ENCODE results near the gene MYH15. TPM values are rescaled to one million over a fixed set of nuclear protein-coding genes. Genes with fewer than 3 reads are reported as not detected.
A peak's percentile ranks its signal among the peaks of the same experiment; 100 is the strongest.

MYH15 gene
- total RNA-seq, 2 experiments from 2014 or later = 0.46 to 0.57 TPM

GRCh38 chr3:108438542-108438941 lies 71.9 kb downstream of the MYH15 start:
- Histone ChIP-seq H3K27ac (ENCODE audit: low read depth, low read length, poor library complexity, severe bottlenecking) (no peak overlapping the region), H3K4me3 (ENCODE audit: low read depth, low read length, poor library complexity, severe bottlenecking) (no peak overlapping the region), H3K9me2 (ENCODE audit: insufficient read depth, low read length) (no peaks in the 10 kb centered on the region), H3K4me2 (ENCODE audit: low read length) (no peak overlapping the region), H3K36me3 (ENCODE audit: insufficient read depth, low read length) (no peaks in the 10 kb centered on the region), H3K9me3 (ENCODE audit: low read length) (no peaks in the 10 kb centered on the region), H3K4me1 (ENCODE audit: insufficient read depth, low read length, poor library complexity, severe bottlenecking) (no peaks in the 10 kb centered on the region), H3K79me2 (ENCODE audit: insufficient read depth, low read depth, low read length) (no peaks in the 10 kb centered on the region), H2AFZ (ENCODE audit: low read length) (no peak overlapping the region), H4K20me1 (ENCODE audit: insufficient read depth, low read length) (no peaks in the 10 kb centered on the region)
- TF ChIP-seq, protein P1, sequence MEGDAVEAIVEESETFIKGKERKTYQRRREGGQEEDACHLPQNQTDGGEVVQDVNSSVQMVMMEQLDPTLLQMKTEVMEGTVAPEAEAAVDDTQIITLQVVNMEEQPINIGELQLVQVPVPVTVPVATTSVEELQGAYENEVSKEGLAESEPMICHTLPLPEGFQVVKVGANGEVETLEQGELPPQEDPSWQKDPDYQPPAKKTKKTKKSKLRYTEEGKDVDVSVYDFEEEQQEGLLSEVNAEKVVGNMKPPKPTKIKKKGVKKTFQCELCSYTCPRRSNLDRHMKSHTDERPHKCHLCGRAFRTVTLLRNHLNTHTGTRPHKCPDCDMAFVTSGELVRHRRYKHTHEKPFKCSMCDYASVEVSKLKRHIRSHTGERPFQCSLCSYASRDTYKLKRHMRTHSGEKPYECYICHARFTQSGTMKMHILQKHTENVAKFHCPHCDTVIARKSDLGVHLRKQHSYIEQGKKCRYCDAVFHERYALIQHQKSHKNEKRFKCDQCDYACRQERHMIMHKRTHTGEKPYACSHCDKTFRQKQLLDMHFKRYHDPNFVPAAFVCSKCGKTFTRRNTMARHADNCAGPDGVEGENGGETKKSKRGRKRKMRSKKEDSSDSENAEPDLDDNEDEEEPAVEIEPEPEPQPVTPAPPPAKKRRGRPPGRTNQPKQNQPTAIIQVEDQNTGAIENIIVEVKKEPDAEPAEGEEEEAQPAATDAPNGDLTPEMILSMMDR (conservative IDR thresholded peaks at IDR 0.05; ENCODE audit: low read length) = no peak
- no peak for TF ChIP-seq EZH2phosphoT487 (IDR thresholded peaks at IDR 0.05; ENCODE audit: borderline replicate concordance, low read depth, low read length)
- BruUV-seq (replicated peaks) = no TSS peak
- ChIA-PET CTCF (ENCODE audit: unreplicated experiment) (interaction anchor here (1.3 kb wide), 1 partner anchor 34 kb away, joined by 3 read pairs; no protein-coding TSS in a partner anchor), POLR2A (no interaction called here)
- intact Hi-C loops (cut with micrococcal nuclease; ENCODE audit: unreplicated experiment) = no loop called here
- DNase-seq (ENCODE audit: low spot score) = no peak

- Histone ChIP-seq H2AFZ (ENCODE audit: low read length) (no peak overlapping the region), H3K4me1 (ENCODE audit: insufficient read depth, low read length, poor library complexity, severe bottlenecking) (no peaks in the 10 kb centered on the region), H3K9me3 (ENCODE audit: low read length) (no peaks in the 10 kb centered on the region), H3K9me2 (ENCODE audit: insufficient read depth, low read length) (no peaks in the 10 kb centered on the region), H3K4me3 (ENCODE audit: low read depth, low read length, poor library complexity, severe bottlenecking) (no peak overlapping the region), H3K79me2 (ENCODE audit: insufficient read depth, low read depth, low read length) (no peaks in the 10 kb centered on the region), H3K27ac (ENCODE audit: low read depth, low read length, poor library complexity, severe bottlenecking) (no peak overlapping the region), H4K20me1 (ENCODE audit: insufficient read depth, low read length) (no peaks in the 10 kb centered on the region), H3K4me2 (ENCODE audit: low read length) (no peak overlapping the region), H3K36me3 (ENCODE audit: insufficient read depth, low read length) (no peaks in the 10 kb centered on the region)
- no peak for TF ChIP-seq EZH2phosphoT487 (IDR thresholded peaks at IDR 0.05; ENCODE audit: borderline replicate concordance, low read depth, low read length)
- TF ChIP-seq, protein P1 (conservative IDR thresholded peaks at IDR 0.05; ENCODE audit: low read length) = 0 out of 2 replicates have a peak, but pooled peaks have one; percentile 11
- ChIA-PET CTCF (ENCODE audit: unreplicated experiment) (interaction anchor here (1.3 kb wide), 1 partner anchor 33 kb away, joined by 3 read pairs; no protein-coding TSS in a partner anchor), POLR2A (interaction anchor here (0.6 to 1.1 kb wide), 4 partner anchors 27 to 378 kb away, joined by 3 to 5 read pairs (median 3); no protein-coding TSS in a partner anchor)
- BruUV-seq (replicated peaks) = no TSS peak
- intact Hi-C loops (cut with micrococcal nuclease; ENCODE audit: unreplicated experiment) = no loop called here
- DNase-seq (ENCODE audit: low spot score) = no peak
Measured at GRCh38 chr3:108437439-108437838, 73.0 kb downstream of the MYH15 start.

GRCh38 chr3:108433928-108434327 lies 76.5 kb downstream of the MYH15 start:
- Histone ChIP-seq H3K27ac (ENCODE audit: low read depth, low read length, poor library complexity, severe bottlenecking) (no peak overlapping the region), H3K4me3 (ENCODE audit: low read depth, low read length, poor library complexity, severe bottlenecking) (no peak overlapping the region), H3K4me2 (ENCODE audit: low read length) (no peak overlapping the region), H2AFZ (ENCODE audit: low read length) (no peak overlapping the region), H3K9me2 (ENCODE audit: insufficient read depth, low read length) (no peaks in the 10 kb centered on the region), H3K79me2 (ENCODE audit: insufficient read depth, low read depth, low read length) (no peaks in the 10 kb centered on the region), H4K20me1 (ENCODE audit: insufficient read depth, low read length) (no peaks in the 10 kb centered on the region), H3K4me1 (ENCODE audit: insufficient read depth, low read length, poor library complexity, severe bottlenecking) (no peaks in the 10 kb centered on the region), H3K9me3 (ENCODE audit: low read length) (no peaks in the 10 kb centered on the region), H3K36me3 (ENCODE audit: insufficient read depth, low read length) (no peaks in the 10 kb centered on the region)
- ChIA-PET CTCF (ENCODE audit: unreplicated experiment) (no interaction called here), POLR2A (interaction anchor here (0.6 to 1.1 kb wide), 5 partner anchors 14 to 847 kb away, joined by 3 to 4 read pairs (median 4); no protein-coding TSS in a partner anchor)
- intact Hi-C loops (cut with micrococcal nuclease; ENCODE audit: unreplicated experiment) = no loop called here
- TF ChIP-seq, protein P1 (conservative IDR thresholded peaks at IDR 0.05; ENCODE audit: low read length) = no peak
- no peak for TF ChIP-seq EZH2phosphoT487 (IDR thresholded peaks at IDR 0.05; ENCODE audit: borderline replicate concordance, low read depth, low read length)
- no TSS peak for BruUV-seq (replicated peaks)
- no peak for DNase-seq (ENCODE audit: low spot score)

Data from OCI-LY7 (cell line).